Measurements from ENCODE around the gene DDR2.
"Not testable (repeated sequence)": the region's sequence is repeated elsewhere in the genome, so short reads cannot be mapped to it uniquely, and the experiment has no call there.

The DDR2 gene

GRCh38 chr1:162796617-162797279 is 164.5 kb downstream of the DDR2 start:
- H3K27ac ChIP-seq (ENCODE audit: low read length); H3K9me3 ChIP-seq (ENCODE audit: insufficient read depth, low read length); H3K4me3 ChIP-seq (ENCODE audit: low read length); H3K36me3 ChIP-seq (replicated peaks; ENCODE audit: low read depth, low read length); H3K4me1 ChIP-seq (ENCODE audit: low read length); H3K27me3 ChIP-seq (ENCODE audit: low read depth, low read length); H3K9ac ChIP-seq (ENCODE audit: low read length); H3K79me2 ChIP-seq (ENCODE audit: low read length); H2AFZ ChIP-seq (ENCODE audit: low read depth, low read length); H3K4me2 ChIP-seq (ENCODE audit: low read length); H4K20me1 ChIP-seq (ENCODE audit: insufficient read depth, low read length): not testable (repeated sequence)

GRCh38 chr1:162799995-162800830 is 167.9 kb downstream of the DDR2 start:
- not testable (repeated sequence) for H3K4me3 ChIP-seq (ENCODE audit: low read length); H3K27me3 ChIP-seq (ENCODE audit: low read depth, low read length); H3K27ac ChIP-seq (ENCODE audit: low read length); H3K4me2 ChIP-seq (ENCODE audit: low read length); H3K4me1 ChIP-seq (ENCODE audit: low read length); H4K20me1 ChIP-seq (ENCODE audit: insufficient read depth, low read length); H3K9ac ChIP-seq (ENCODE audit: low read length); H2AFZ ChIP-seq (ENCODE audit: low read depth, low read length); H3K79me2 ChIP-seq (ENCODE audit: low read length); H3K9me3 ChIP-seq (ENCODE audit: insufficient read depth, low read length); H3K36me3 ChIP-seq (replicated peaks; ENCODE audit: low read depth, low read length)
- peak; percentile 42 for TF ChIP-seq CTCF (IDR thresholded peaks at IDR 0.05; ENCODE audit: low read depth, low read length)

- H2AFZ ChIP-seq (ENCODE audit: low read depth, low read length); H3K4me2 ChIP-seq (ENCODE audit: low read length); H3K79me2 ChIP-seq (ENCODE audit: low read length): not testable (repeated sequence)
Measured at GRCh38 chr1:162807503-162807902, 175.2 kb downstream of the DDR2 start.

GRCh38 chr1:162812357-162812756 is 180.1 kb downstream of the DDR2 start:
- H2AFZ ChIP-seq (ENCODE audit: low read depth, low read length); H3K4me1 ChIP-seq (ENCODE audit: low read length); H3K9ac ChIP-seq (ENCODE audit: low read length); H3K27me3 ChIP-seq (ENCODE audit: low read depth, low read length); H3K79me2 ChIP-seq (ENCODE audit: low read length); H3K9me3 ChIP-seq (ENCODE audit: insufficient read depth, low read length); H3K27ac ChIP-seq (ENCODE audit: low read length); H3K36me3 ChIP-seq (replicated peaks; ENCODE audit: low read depth, low read length); H4K20me1 ChIP-seq (ENCODE audit: insufficient read depth, low read length); H3K4me2 ChIP-seq (ENCODE audit: low read length); H3K4me3 ChIP-seq (ENCODE audit: low read length): not testable (repeated sequence)

More at GRCh38 chr1:162807503-162807902, 175.2 kb downstream of the DDR2 start:
- not testable (repeated sequence) for H3K4me3 ChIP-seq (ENCODE audit: low read length); H4K20me1 ChIP-seq (ENCODE audit: insufficient read depth, low read length); H3K9ac ChIP-seq (ENCODE audit: low read length); H3K4me1 ChIP-seq (ENCODE audit: low read length); H3K27ac ChIP-seq (ENCODE audit: low read length); H3K27me3 ChIP-seq (ENCODE audit: low read depth, low read length); H3K9me3 ChIP-seq (ENCODE audit: insufficient read depth, low read length); H3K36me3 ChIP-seq (replicated peaks; ENCODE audit: low read depth, low read length)

- not testable (repeated sequence) for H3K9me3 ChIP-seq (ENCODE audit: insufficient read depth, low read length); H3K36me3 ChIP-seq (replicated peaks; ENCODE audit: low read depth, low read length); H3K4me2 ChIP-seq (ENCODE audit: low read length); H3K4me3 ChIP-seq (ENCODE audit: low read length); H3K79me2 ChIP-seq (ENCODE audit: low read length); H3K27ac ChIP-seq (ENCODE audit: low read length); H4K20me1 ChIP-seq (ENCODE audit: insufficient read depth, low read length); H3K9ac ChIP-seq (ENCODE audit: low read length); H3K4me1 ChIP-seq (ENCODE audit: low read length); H3K27me3 ChIP-seq (ENCODE audit: low read depth, low read length); H2AFZ ChIP-seq (ENCODE audit: low read depth, low read length)
Measured at GRCh38 chr1:162818136-162818535, 185.9 kb downstream of the DDR2 start.

- not testable (repeated sequence) for H2AFZ ChIP-seq (ENCODE audit: low read depth, low read length); H3K4me1 ChIP-seq (ENCODE audit: low read length); H3K27ac ChIP-seq (ENCODE audit: low read length); H3K4me2 ChIP-seq (ENCODE audit: low read length); H3K4me3 ChIP-seq (ENCODE audit: low read length); H3K36me3 ChIP-seq (replicated peaks; ENCODE audit: low read depth, low read length); H3K9me3 ChIP-seq (ENCODE audit: insufficient read depth, low read length); H4K20me1 ChIP-seq (ENCODE audit: insufficient read depth, low read length); H3K27me3 ChIP-seq (ENCODE audit: low read depth, low read length); H3K9ac ChIP-seq (ENCODE audit: low read length); H3K79me2 ChIP-seq (ENCODE audit: low read length)
Measured at GRCh38 chr1:162818666-162819065, 186.4 kb downstream of the DDR2 start.

Measured in OCI-LY3 (cell line).